ENCODE measurements around the gene GTF3C1.

GTF3C1 gene

GRCh38 chr16:27520982-27521673, 28.6 kb downstream of the GTF3C1 start:
- no peak for DNase-seq (ENCODE audit: low read depth, low spot score)

- no peak for DNase-seq (ENCODE audit: low read depth, low spot score)
Observed at GRCh38 chr16:27518226-27518625, 31.5 kb downstream of the GTF3C1 start.

GRCh38 chr16:27517664-27518063, 32.0 kb downstream of the GTF3C1 start:
- no peak for DNase-seq (ENCODE audit: low read depth, low spot score)

- DNase-seq (ENCODE audit: low read depth, low spot score): no peak
Observed at GRCh38 chr16:27516365-27516764, 33.3 kb downstream of the GTF3C1 start.

- DNase-seq (ENCODE audit: low read depth, low spot score): no peak
Observed at GRCh38 chr16:27515874-27516353, 33.8 kb downstream of the GTF3C1 start.

- DNase-seq (ENCODE audit: low read depth, low spot score): no peak
Observed at GRCh38 chr16:27514806-27515205, 34.9 kb downstream of the GTF3C1 start.

GRCh38 chr16:27511657-27512448, 37.9 kb downstream of the GTF3C1 start:
- no peak for DNase-seq (ENCODE audit: low read depth, low spot score)

- DNase-seq (ENCODE audit: low read depth, low spot score): no peak
Observed at GRCh38 chr16:27508476-27508875, 41.2 kb downstream of the GTF3C1 start.

- no peak for DNase-seq (ENCODE audit: low read depth, low spot score)
Observed at GRCh38 chr16:27506771-27507170, 42.9 kb downstream of the GTF3C1 start.

- DNase-seq (ENCODE audit: low read depth, low spot score): no peak
Observed at GRCh38 chr16:27505297-27506236, 44.1 kb downstream of the GTF3C1 start.

- DNase-seq (ENCODE audit: low read depth, low spot score): no peak
Observed at GRCh38 chr16:27503662-27504061, 46.1 kb downstream of the GTF3C1 start.

- DNase-seq (ENCODE audit: low read depth, low spot score): no peak
Observed at GRCh38 chr16:27500801-27501200, 48.9 kb downstream of the GTF3C1 start.

- no peak for DNase-seq (ENCODE audit: low read depth, low spot score)
Observed at GRCh38 chr16:27499659-27500055, 50.1 kb downstream of the GTF3C1 start.

- DNase-seq (ENCODE audit: low read depth, low spot score): no peak
Observed at GRCh38 chr16:27498916-27499658, 50.6 kb downstream of the GTF3C1 start.

- DNase-seq (ENCODE audit: low read depth, low spot score): no peak
Observed at GRCh38 chr16:27498031-27498825, 51.5 kb downstream of the GTF3C1 start.

GRCh38 chr16:27495191-27495590, 54.5 kb downstream of the GTF3C1 start:
- DNase-seq (ENCODE audit: low read depth, low spot score): no peak

- no peak for DNase-seq (ENCODE audit: low read depth, low spot score)
Observed at GRCh38 chr16:27492588-27492979, 57.1 kb downstream of the GTF3C1 start.

GRCh38 chr16:27491894-27492587, 57.7 kb downstream of the GTF3C1 start:
- DNase-seq (ENCODE audit: low read depth, low spot score): no peak

GRCh38 chr16:27489906-27490305, 59.8 kb downstream of the GTF3C1 start:
- no peak for DNase-seq (ENCODE audit: low read depth, low spot score)

- DNase-seq (ENCODE audit: low read depth, low spot score): no peak
Observed at GRCh38 chr16:27489421-27489820, 60.3 kb downstream of the GTF3C1 start.

Measured in activated naive CD8-positive, alpha-beta T cell treated with anti-CD3 and anti-CD28 coated beads, Interleukin-2, amount 50 U/mL, for 16 hours (primary cell).